ENCODE measurements around the gene APIP. TPM values are rescaled to one million over a fixed set of nuclear protein-coding genes. Genes with fewer than 3 reads are reported as not detected.

APIP gene
- total and polyA plus RNA-seq, 10 of the 15 experiments (the other 5 are each of a cell fraction or from before 2014, with no cell fraction given), result 26.8 to 87.1 (median 52.8) TPM

DNA sequence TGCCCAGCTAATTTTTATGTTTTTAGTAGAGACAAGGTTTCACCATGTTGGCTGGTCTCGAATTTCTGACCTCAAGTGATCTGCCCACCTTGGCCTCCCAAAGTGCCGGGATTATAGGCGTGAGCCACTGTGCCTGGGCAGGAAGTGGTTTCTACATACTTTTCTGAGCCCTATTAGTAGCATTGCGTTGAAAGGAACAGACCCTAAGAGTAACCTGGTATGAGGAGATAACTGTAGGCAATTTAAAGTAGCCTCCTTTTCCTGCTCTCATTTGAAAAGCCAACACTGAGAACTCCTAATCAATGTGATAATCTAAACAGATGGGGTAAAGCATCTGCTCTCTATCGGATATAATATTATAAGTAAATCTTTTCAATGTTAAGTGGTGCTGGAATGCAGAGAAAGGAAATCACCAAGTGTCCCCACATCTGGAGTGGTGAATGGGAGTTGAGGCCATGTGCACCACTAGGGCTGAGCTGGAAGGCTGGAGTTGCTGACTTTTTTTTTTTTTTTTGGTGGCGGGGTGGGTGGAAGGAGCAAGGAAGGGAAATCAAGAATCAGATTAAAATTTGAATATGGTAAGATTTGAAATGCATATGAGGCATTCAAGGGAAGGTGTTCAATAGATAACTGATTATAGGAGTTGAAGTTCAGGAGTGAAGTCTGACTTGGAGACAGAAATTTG is 20.9 kb upstream of the APIP start:
- WGBS (ENCODE audit: insufficient coverage, insufficient replicate concordance, low lambda C conversion rate, missing lambda C conversion rate), result 92% methylated on average over 6 of the region's 6 CpGs
- Histone ChIP-seq H2AFZ (ENCODE audit: control insufficient read depth, low read depth, low read length) (no peak overlapping the region), H3K9me3 (replicated peaks; ENCODE audit: control insufficient read depth, insufficient read depth, low read length) (no peaks in the 10 kb centered on the region), H3K27me3 (replicated peaks in 1 of 2; ENCODE audit: control insufficient read depth in 2 of 2, insufficient read depth in 2 of 2, low read length in 1 of 2) (no peaks in the 10 kb centered on the region), H3K4me3 (no peak overlapping the region), H3K4me2 (ENCODE audit: control insufficient read depth, insufficient read depth) (no peak overlapping the region), H4K20me1 (ENCODE audit: control insufficient read depth, insufficient read depth) (no peaks in the 10 kb centered on the region), H3K27ac (ENCODE audit: control insufficient read depth, insufficient read depth) (no peak overlapping the region), H3K4me1 (ENCODE audit: control insufficient read depth, insufficient read depth, low read length) (no peaks in the 10 kb centered on the region; the same call in 1 of the 2 replicates), H3K9ac (ENCODE audit: control insufficient read depth, insufficient read depth, low read length) (no peak overlapping the region), H3K36me3 (ENCODE audit: control insufficient read depth in 2 of 2, insufficient read depth in 2 of 2, low read length in 1 of 2) (no peaks in the 10 kb centered on the region; a peak in 2 of 4 replicates), H3K79me2 (ENCODE audit: control insufficient read depth, insufficient read depth, low read length) (no peaks in the 10 kb centered on the region; the same call in 1 of the 2 replicates)
- intact Hi-C loops (cut with micrococcal nuclease; ENCODE audit: unreplicated experiment) (no loop called here), in situ Hi-C loops (cut with MboI) (no loop called here)
- BruUV-seq (replicated peaks), result no TSS peak
- SMC1A ChIA-PET (ENCODE audit: uncharacterized antibody, unreplicated experiment), result no interaction called here
- DNase-seq (ENCODE audit: low read depth, low spot score), result no peak
- ATAC-seq, result no peak
- RAD21 ChIA-PET (ENCODE audit: unreplicated experiment), result no interaction called here
- POLR2A ChIA-PET, result no interaction called here
- no peak for FAIRE-seq
- CTCF ChIA-PET, result interaction anchor here (0.6 to 1.2 kb wide), 2 partner anchors 11 to 530 kb away, joined by 3 read pairs; no protein-coding TSS in a partner anchor
- TF ChIP-seq RELA (IDR thresholded peaks at IDR 0.05; ENCODE audit: borderline replicate concordance, partially characterized antibody) (no peak), CBFB (IDR thresholded peaks at IDR 0.05; ENCODE audit: low read depth) (no peak), KDM1A (IDR thresholded peaks at IDR 0.05; ENCODE audit: borderline replicate concordance) (no peak), ATF2 (IDR thresholded peaks at IDR 0.05; ENCODE audit: low read length) (no peak), DPF2 (IDR thresholded peaks at IDR 0.05) (no peak), MEF2A (IDR thresholded peaks at IDR 0.05; ENCODE audit: insufficient read depth, low read depth, low read length) (no peak), JUNB (IDR thresholded peaks at IDR 0.05) (no peak), BHLHE40 (IDR thresholded peaks at IDR 0.05; ENCODE audit: borderline replicate concordance in 1 of 2, low read depth in 2 of 2, low read length in 1 of 2) (no peak), CREB1 (IDR thresholded peaks at IDR 0.05; ENCODE audit: low read depth) (no peak), EP300 (IDR thresholded peaks at IDR 0.05; ENCODE audit: borderline replicate concordance in 1 of 2, control insufficient read depth in 1 of 2, low read depth in 2 of 2, low read length in 2 of 2) (no peak), YY1 (IDR thresholded peaks at IDR 0.05; ENCODE audit: low read depth, low read length) (no peak), FOS (IDR thresholded peaks at IDR 0.05; ENCODE audit: borderline replicate concordance, extremely low read depth, insufficient read length) (no peak), PAX8 (IDR thresholded peaks at IDR 0.05) (no peak), SMAD5 (IDR thresholded peaks at IDR 0.05; ENCODE audit: low read depth) (no peak), TCF7 (IDR thresholded peaks at IDR 0.05; ENCODE audit: borderline replicate concordance) (no peak)
- TF ChIP-seq, protein P1, sequence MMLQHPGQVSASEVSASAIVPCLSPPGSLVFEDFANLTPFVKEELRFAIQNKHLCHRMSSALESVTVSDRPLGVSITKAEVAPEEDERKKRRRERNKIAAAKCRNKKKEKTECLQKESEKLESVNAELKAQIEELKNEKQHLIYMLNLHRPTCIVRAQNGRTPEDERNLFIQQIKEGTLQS (IDR thresholded peaks at IDR 0.05; ENCODE audit: borderline replicate concordance, extremely low read depth, low read depth, low read length), result no peak
- TF ChIP-seq, protein P2, sequence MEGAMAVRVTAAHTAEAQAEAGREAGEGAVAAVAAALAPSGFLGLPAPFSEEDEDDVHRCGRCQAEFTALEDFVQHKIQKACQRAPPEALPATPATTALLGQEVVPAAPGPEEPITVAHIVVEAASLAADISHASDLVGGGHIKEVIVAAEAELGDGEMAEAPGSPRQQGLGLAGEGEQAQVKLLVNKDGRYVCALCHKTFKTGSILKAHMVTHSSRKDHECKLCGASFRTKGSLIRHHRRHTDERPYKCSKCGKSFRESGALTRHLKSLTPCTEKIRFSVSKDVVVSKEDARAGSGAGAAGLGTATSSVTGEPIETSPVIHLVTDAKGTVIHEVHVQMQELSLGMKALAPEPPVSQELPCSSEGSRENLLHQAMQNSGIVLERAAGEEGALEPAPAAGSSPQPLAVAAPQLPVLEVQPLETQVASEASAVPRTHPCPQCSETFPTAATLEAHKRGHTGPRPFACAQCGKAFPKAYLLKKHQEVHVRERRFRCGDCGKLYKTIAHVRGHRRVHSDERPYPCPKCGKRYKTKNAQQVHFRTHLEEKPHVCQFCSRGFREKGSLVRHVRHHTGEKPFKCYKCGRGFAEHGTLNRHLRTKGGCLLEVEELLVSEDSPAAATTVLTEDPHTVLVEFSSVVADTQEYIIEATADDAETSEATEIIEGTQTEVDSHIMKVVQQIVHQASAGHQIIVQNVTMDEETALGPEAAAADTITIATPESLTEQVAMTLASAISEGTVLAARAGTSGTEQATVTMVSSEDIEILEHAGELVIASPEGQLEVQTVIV (IDR thresholded peaks at IDR 0.05; ENCODE audit: borderline replicate concordance, partially characterized antibody), result no peak
- TF ChIP-seq, protein P3, sequence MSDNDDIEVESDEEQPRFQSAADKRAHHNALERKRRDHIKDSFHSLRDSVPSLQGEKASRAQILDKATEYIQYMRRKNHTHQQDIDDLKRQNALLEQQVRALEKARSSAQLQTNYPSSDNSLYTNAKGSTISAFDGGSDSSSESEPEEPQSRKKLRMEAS (IDR thresholded peaks at IDR 0.05; ENCODE audit: low read depth, low read length), result no peak
- TF ChIP-seq, protein P4, sequence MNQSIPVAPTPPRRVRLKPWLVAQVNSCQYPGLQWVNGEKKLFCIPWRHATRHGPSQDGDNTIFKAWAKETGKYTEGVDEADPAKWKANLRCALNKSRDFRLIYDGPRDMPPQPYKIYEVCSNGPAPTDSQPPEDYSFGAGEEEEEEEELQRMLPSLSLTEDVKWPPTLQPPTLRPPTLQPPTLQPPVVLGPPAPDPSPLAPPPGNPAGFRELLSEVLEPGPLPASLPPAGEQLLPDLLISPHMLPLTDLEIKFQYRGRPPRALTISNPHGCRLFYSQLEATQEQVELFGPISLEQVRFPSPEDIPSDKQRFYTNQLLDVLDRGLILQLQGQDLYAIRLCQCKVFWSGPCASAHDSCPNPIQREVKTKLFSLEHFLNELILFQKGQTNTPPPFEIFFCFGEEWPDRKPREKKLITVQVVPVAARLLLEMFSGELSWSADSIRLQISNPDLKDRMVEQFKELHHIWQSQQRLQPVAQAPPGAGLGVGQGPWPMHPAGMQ (IDR thresholded peaks at IDR 0.05; ENCODE audit: borderline replicate concordance), result no peak
